ENCODE data around the gene ANO10. TPM values are rescaled to one million over a fixed set of nuclear protein-coding genes. Genes with fewer than 3 reads are reported as not detected.
"Not testable (repeated sequence)": the region's sequence is repeated elsewhere in the genome, so short reads cannot be mapped to it uniquely, and the experiment has no call there.

The ANO10 gene
- total RNA-seq, 4 donors from 2014 or later = 20.2 to 29.2 (median 26.1) TPM

GRCh38 chr3:43481375-43481774 lies 140.4 kb downstream of the ANO10 start:
- ATAC-seq (ENCODE audit: low FRiP score) (no peak), DNase-seq (ENCODE audit: low spot score) (no peak)
- TF ChIP-seq, protein P1, sequence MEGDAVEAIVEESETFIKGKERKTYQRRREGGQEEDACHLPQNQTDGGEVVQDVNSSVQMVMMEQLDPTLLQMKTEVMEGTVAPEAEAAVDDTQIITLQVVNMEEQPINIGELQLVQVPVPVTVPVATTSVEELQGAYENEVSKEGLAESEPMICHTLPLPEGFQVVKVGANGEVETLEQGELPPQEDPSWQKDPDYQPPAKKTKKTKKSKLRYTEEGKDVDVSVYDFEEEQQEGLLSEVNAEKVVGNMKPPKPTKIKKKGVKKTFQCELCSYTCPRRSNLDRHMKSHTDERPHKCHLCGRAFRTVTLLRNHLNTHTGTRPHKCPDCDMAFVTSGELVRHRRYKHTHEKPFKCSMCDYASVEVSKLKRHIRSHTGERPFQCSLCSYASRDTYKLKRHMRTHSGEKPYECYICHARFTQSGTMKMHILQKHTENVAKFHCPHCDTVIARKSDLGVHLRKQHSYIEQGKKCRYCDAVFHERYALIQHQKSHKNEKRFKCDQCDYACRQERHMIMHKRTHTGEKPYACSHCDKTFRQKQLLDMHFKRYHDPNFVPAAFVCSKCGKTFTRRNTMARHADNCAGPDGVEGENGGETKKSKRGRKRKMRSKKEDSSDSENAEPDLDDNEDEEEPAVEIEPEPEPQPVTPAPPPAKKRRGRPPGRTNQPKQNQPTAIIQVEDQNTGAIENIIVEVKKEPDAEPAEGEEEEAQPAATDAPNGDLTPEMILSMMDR (IDR thresholded peaks at IDR 0.05) = no peak

DNA sequence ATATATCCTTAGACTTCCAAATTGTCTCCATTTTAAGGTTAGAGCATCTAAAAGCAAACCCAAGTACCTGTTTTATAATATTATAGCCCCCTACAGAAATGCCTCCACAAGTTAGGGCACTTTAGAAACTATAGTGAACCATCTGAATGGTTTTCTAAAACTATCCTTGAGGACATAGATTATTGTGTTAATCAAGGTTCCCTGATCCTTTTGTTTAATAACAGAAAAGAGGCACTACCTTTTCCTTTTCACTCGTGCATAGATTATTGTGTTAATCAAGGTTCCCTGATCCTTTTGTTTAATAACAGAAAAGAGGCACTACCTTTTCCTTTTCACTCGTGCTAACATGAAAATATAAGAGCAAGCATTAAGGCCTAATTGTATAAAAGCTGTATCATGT lies 143.0 kb downstream of the ANO10 start:
- DNase-seq (ENCODE audit: low spot score); ATAC-seq (ENCODE audit: low FRiP score): not testable (repeated sequence)

GRCh38 chr3:43478118-43478785 lies 143.6 kb downstream of the ANO10 start:
- TF ChIP-seq, protein P1 (IDR thresholded peaks at IDR 0.05) = no peak
- ATAC-seq (ENCODE audit: low FRiP score) (no peak), DNase-seq (ENCODE audit: low spot score) (no peak)

- DNase-seq (ENCODE audit: low spot score) (no peak), ATAC-seq (ENCODE audit: low FRiP score) (no peak)
- TF ChIP-seq, protein P1 (IDR thresholded peaks at IDR 0.05) = no peak
Measured at GRCh38 chr3:43477600-43477999, 144.2 kb downstream of the ANO10 start.

- TF ChIP-seq, protein P1 (IDR thresholded peaks at IDR 0.05) = no peak
- ATAC-seq (ENCODE audit: low FRiP score) (no peak), DNase-seq (ENCODE audit: low spot score) (no peak)
Measured at GRCh38 chr3:43473737-43474136, 148.1 kb downstream of the ANO10 start.

GRCh38 chr3:43473244-43473643 lies 148.6 kb downstream of the ANO10 start:
- DNase-seq (ENCODE audit: low spot score) = no peak
- TF ChIP-seq, protein P1 (IDR thresholded peaks at IDR 0.05) = no peak
- no peak for ATAC-seq (ENCODE audit: low FRiP score)

GRCh38 chr3:43468133-43468532 lies 153.7 kb downstream of the ANO10 start:
- TF ChIP-seq, protein P1 (IDR thresholded peaks at IDR 0.05) = no peak
- no peak for DNase-seq (ENCODE audit: low spot score)
- no peak for ATAC-seq (ENCODE audit: low FRiP score)

Measured in omental fat pad (tissue), 4 donors.